Esophagus squamous epithelium (tissue), 4 donors: Measurements from ENCODE around the gene HNRNPC.

Experiments
- CTCF ChIP-seq, 6 experiments: fragments of 450-650 bp in 4 of 6; fragments of 200-600 bp in 2 of 6; sonication (generic) in 2 of 6; IDR thresholded peaks; one replicate each; pipeline ENCODE4 v1.5.1; 2016 to 2019; ENCODE audit warnings: antibody characterized with exemption in 6 of 6, mild to moderate bottlenecking in 4 of 6, moderate library complexity in 4 of 6
- POLR2A ChIP-seq, 4 donors: fragments of 450-650 bp; IDR thresholded peaks; one replicate each; pipeline ENCODE4 v1.6.1; 2017; ENCODE audit warnings: antibody characterized with exemption in 4 of 4, mild to moderate bottlenecking in 4 of 4, moderate library complexity in 3 of 4

- TF ChIP-seq CTCF (IDR thresholded peaks at IDR 0.05) (no peak), POLR2A (IDR thresholded peaks at IDR 0.05) (no peak)
These were observed 29.1 kb upstream of the HNRNPC start for GRCh38 chr14:21298358-21298757.
